ENCODE results near the gene DCLRE1B.

DNA sequence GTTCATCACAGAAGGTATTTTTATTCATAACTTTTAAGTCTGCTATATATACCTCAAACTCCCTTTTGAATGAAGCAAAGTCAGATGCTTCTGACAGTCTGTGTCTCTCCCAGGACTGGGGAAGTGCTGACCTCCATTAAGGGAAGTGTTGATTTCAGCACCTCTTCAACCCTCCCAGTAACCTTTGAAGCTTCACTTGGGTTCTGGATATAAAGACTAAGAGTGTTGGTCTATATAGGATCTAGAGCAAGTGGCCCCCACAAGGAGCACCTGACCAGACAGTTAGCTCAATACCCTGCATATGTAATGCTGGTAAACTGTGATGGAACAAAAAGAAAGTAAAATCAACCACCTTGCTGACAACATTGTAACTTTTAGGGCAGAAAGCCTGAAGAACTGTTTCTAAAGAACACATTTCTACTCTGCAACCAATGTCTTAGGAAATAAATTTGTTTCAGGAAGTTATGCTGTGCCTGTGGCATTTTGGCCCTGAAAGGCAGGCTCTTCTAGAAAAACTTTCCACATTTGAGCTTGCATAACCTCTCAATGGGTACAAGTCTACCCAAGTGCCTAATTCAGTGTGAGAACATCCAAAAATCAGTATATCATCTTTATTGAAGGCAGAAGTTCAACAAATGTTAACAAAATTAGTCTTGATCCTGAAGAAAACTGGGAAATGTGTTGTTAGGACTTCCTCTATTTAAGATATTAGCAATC is 32.7 kb upstream of the DCLRE1B start:
- TF ChIP-seq, protein P1, sequence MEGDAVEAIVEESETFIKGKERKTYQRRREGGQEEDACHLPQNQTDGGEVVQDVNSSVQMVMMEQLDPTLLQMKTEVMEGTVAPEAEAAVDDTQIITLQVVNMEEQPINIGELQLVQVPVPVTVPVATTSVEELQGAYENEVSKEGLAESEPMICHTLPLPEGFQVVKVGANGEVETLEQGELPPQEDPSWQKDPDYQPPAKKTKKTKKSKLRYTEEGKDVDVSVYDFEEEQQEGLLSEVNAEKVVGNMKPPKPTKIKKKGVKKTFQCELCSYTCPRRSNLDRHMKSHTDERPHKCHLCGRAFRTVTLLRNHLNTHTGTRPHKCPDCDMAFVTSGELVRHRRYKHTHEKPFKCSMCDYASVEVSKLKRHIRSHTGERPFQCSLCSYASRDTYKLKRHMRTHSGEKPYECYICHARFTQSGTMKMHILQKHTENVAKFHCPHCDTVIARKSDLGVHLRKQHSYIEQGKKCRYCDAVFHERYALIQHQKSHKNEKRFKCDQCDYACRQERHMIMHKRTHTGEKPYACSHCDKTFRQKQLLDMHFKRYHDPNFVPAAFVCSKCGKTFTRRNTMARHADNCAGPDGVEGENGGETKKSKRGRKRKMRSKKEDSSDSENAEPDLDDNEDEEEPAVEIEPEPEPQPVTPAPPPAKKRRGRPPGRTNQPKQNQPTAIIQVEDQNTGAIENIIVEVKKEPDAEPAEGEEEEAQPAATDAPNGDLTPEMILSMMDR (IDR thresholded peaks at IDR 0.05), result no peak
- TF ChIP-seq POLR2AphosphoS5 (IDR thresholded peaks at IDR 0.05), result no peak
- TF ChIP-seq POLR2A (IDR thresholded peaks at IDR 0.05), result no peak

Data from gastroesophageal sphincter (tissue), 3 donors.